ENCODE results near the gene ERVK3-1. TPM values are rescaled to one million over a fixed set of nuclear protein-coding genes. Genes with fewer than 3 reads are reported as not detected.

ERVK3-1 gene
- total and polyA plus RNA-seq, 2 of the 13 experiments (the other 11 are each of a cell fraction or from before 2014, with no cell fraction given) = 28.5 to 38.7 TPM

DNA sequence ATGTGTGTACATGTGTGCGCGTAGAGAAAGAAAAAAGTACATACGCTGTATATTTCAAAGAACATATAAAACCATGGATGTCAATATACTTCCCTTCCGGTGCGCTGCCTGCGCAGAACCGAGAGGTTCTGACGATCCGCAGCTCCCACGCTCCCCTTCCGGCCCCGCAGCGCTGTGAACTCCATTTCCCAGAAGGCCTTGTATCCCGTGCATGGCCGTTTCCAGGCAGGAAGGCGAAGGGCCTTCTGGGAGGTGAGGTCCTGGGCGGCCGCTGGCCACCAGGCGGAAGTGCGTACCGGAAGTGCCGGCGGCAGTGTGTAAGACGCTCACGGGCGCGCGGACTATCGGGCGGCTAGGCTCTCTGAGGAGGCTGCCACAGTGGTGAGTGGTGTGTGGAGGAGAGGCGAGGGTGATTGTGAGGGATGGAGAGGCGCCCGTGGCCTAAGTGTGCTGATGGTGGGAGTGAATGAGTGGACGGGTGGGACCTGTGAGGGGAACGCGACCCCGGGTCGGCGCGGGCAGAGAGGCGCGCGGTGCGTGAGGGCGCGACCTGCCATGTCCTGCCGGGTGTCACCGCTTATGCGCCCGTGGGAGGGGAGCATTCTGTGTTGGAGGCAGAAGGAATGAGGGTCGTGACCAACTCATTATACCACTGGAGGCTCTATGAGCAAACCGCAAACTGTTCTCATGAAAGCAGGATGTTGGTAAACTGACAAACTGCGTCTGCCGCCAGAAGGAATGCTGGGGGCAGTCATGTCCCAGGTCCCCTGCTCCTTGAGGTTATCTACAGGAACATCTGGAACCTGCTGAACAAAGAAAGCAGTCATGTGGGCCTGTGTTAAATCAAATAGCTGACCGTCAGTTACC is at the start of gene ERVK3-1 (continued):
- TF ChIP-seq TAF15 (IDR thresholded peaks at IDR 0.05; ENCODE audit: low read depth, low read length, poor library complexity, severe bottlenecking) (peak; percentile 64), NFYC (CRISPR knock-in tag; IDR thresholded peaks at IDR 0.05) (peak; percentile 63), CCAR2 (optimal IDR thresholded peaks at IDR 0.05; ENCODE audit: low read depth, low read length) (no peak), ATF7-NPFF (CRISPR knock-in tag; IDR thresholded peaks at IDR 0.05; ENCODE audit: low read depth) (peak; percentile 67; the same call in 1 of the 2 replicates), EEA1 (CRISPR knock-in tag; IDR thresholded peaks at IDR 0.05; ENCODE audit: borderline replicate concordance) (no peak), KMT2B (CRISPR knock-in tag; IDR thresholded peaks at IDR 0.05) (peak; percentile 97), ZNF891 (CRISPR knock-in tag; IDR thresholded peaks at IDR 0.05) (no peak)
- TF ChIP-seq, protein P1, sequence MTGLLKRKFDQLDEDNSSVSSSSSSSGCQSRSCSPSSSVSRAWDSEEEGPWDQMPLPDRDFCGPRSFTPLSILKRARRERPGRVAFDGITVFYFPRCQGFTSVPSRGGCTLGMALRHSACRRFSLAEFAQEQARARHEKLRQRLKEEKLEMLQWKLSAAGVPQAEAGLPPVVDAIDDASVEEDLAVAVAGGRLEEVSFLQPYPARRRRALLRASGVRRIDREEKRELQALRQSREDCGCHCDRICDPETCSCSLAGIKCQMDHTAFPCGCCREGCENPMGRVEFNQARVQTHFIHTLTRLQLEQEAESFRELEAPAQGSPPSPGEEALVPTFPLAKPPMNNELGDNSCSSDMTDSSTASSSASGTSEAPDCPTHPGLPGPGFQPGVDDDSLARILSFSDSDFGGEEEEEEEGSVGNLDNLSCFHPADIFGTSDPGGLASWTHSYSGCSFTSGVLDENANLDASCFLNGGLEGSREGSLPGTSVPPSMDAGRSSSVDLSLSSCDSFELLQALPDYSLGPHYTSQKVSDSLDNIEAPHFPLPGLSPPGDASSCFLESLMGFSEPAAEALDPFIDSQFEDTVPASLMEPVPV (CRISPR knock-in tag; IDR thresholded peaks at IDR 0.05) = peak; percentile 91
- TF ChIP-seq, protein P2, sequence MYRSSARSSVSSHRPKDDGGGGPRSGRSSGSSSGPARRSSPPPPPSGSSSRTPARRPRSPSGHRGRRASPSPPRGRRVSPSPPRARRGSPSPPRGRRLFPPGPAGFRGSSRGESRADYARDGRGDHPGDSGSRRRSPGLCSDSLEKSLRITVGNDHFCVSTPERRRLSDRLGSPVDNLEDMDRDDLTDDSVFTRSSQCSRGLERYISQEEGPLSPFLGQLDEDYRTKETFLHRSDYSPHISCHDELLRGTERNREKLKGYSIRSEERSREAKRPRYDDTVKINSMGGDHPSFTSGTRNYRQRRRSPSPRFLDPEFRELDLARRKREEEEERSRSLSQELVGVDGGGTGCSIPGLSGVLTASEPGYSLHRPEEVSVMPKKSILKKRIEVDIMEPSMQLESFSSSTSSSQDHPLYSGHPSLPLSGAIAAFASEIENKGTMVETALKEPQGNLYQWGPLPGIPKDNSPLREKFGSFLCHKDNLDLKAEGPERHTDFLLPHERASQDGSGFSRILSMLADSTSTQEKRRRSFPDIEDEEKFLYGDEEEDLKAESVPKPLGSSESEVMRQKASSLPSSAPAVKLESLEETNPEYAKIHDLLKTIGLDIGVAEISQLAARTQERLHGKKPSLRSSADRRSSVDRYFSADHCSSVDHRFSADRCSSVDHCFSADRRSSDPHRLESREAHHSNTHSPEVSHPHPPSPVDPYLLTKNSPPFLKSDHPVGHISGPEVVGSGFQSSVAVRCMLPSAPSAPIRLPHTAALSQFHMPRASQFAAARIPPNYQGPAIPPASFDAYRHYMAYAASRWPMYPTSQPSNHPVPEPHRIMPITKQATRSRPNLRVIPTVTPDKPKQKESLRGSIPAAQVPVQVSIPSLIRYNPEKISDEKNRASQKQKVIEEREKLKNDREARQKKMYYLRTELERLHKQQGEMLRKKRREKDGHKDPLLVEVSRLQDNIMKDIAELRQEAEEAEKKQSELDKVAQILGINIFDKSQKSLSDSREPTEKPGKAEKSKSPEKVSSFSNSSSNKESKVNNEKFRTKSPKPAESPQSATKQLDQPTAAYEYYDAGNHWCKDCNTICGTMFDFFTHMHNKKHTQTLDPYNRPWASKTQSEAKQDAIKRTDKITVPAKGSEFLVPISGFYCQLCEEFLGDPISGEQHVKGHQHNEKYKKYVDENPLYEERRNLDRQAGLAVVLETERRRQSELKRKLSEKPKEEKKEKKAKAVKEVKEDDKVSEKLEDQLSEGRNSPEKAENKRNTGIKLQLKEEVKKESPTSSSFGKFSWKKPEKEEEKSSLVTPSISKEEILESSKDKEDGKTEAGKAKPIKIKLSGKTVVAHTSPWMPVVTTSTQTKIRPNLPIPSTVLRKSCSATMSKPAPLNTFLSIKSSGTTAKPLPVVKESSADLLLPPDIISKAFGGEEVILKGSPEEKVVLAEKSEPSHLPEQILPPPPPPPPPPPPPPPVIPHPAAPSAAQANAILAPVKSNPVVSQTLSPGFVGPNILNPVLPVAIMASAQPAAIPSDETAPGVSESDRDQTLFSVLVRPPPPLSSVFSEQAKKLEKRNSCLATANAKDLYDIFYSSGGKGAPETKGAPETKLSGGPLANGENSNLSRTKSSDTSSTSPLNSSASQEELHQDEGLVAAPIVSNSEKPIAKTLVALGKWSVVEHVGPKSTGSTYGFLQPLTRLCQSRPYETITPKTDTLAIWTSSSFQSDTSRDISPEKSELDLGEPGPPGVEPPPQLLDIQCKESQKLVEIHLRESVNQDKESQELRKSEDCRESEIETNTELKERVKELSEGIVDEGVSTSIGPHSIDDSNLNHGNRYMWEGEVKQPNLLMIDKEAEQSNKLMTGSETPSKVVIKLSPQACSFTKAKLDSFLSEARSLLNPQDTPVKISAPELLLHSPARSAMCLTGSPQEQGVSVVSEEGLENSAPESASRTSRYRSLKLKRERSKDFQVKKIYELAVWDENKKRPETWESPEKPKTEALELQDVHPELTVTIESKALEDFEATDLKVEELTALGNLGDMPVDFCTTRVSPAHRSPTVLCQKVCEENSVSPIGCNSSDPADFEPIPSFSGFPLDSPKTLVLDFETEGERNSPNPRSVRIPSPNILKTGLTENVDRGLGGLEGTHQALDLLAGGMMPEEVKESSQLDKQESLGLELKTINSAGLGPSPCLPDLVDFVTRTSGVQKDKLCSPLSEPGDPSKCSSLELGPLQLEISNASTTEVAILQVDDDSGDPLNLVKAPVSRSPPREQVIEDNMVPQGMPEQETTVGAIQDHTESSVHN (CRISPR knock-in tag; IDR thresholded peaks at IDR 0.05) = no peak
- TF ChIP-seq, protein P3, sequence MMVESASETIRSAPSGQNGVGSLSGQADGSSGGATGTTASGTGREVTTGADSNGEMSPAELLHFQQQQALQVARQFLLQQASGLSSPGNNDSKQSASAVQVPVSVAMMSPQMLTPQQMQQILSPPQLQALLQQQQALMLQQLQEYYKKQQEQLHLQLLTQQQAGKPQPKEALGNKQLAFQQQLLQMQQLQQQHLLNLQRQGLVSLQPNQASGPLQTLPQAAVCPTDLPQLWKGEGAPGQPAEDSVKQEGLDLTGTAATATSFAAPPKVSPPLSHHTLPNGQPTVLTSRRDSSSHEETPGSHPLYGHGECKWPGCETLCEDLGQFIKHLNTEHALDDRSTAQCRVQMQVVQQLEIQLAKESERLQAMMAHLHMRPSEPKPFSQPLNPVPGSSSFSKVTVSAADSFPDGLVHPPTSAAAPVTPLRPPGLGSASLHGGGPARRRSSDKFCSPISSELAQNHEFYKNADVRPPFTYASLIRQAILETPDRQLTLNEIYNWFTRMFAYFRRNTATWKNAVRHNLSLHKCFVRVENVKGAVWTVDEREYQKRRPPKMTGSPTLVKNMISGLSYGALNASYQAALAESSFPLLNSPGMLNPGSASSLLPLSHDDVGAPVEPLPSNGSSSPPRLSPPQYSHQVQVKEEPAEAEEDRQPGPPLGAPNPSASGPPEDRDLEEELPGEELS (CRISPR knock-in tag; IDR thresholded peaks at IDR 0.05) = no peak
- TF ChIP-seq, protein P4, sequence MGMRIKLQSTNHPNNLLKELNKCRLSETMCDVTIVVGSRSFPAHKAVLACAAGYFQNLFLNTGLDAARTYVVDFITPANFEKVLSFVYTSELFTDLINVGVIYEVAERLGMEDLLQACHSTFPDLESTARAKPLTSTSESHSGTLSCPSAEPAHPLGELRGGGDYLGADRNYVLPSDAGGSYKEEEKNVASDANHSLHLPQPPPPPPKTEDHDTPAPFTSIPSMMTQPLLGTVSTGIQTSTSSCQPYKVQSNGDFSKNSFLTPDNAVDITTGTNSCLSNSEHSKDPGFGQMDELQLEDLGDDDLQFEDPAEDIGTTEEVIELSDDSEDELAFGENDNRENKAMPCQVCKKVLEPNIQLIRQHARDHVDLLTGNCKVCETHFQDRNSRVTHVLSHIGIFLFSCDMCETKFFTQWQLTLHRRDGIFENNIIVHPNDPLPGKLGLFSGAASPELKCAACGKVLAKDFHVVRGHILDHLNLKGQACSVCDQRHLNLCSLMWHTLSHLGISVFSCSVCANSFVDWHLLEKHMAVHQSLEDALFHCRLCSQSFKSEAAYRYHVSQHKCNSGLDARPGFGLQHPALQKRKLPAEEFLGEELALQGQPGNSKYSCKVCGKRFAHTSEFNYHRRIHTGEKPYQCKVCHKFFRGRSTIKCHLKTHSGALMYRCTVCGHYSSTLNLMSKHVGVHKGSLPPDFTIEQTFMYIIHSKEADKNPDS (CRISPR knock-in tag; IDR thresholded peaks at IDR 0.05) = no peak
- TF ChIP-seq, protein P5, sequence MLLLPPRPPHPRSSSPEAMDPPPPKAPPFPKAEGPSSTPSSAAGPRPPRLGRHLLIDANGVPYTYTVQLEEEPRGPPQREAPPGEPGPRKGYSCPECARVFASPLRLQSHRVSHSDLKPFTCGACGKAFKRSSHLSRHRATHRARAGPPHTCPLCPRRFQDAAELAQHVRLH (CRISPR knock-in tag; IDR thresholded peaks at IDR 0.05; ENCODE audit: borderline replicate concordance, low read depth) = peak; percentile 57; the same call in 1 of the 2 replicates
